ENCODE data around the gene ZNF516. TPM values are rescaled to one million over a fixed set of nuclear protein-coding genes. Genes with fewer than 3 reads are reported as not detected.

The ZNF516 gene
- total RNA-seq, 1 experiment from 2014 or later: 22.6 TPM

DNA sequence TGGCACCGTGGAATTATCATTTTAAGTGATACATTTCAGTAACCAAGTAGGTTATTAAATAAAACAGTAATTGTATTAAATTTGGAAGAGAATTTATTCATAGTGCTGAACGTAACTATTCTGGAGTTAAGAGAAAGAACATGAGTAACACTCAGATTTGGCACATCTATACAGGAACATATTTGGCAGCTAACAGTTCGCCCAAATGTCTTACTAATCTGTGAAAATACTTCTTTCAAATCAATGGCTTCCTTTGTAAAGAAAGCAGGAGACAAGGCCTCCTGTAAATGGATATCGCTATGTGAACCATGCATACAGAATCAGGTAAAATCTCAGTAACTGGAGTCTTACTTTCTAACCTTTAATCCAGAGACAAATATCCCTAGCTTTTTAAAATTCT, 64.4 kb downstream of the ZNF516 start:
- no peak overlapping the region for H3K18ac ChIP-seq (ENCODE audit: insufficient read length, low read depth, low read length)
- H3K23me2 ChIP-seq (ENCODE audit: insufficient read length, low read depth, low read length, poor library complexity, severe bottlenecking): no peaks in the 10 kb centered on the region
- H3T11ph ChIP-seq (ENCODE audit: low read length): no peak overlapping the region
- no peak overlapping the region for H2BK120ac ChIP-seq (ENCODE audit: low read depth, low read length, poor library complexity, severe bottlenecking)
- peaks cover 0 to 16% (median 3%) of the 10 kb centered on the region in 3 experiments; a peak in 4 of 7 replicates for H3K36me3 Mint-ChIP-seq (ENCODE audit: insufficient read depth in 1 of 3, low read depth in 3 of 3)
- H4K5ac ChIP-seq (ENCODE audit: insufficient read length, low read depth, low read length): no peak overlapping the region
- H4K91ac ChIP-seq (ENCODE audit: insufficient read length, low read depth, low read length): no peak overlapping the region
- no peak overlapping the region for H2BK15ac ChIP-seq (ENCODE audit: low read depth, low read length)
- no peak overlapping the region for H2BK20ac ChIP-seq (ENCODE audit: low read depth, low read length, poor library complexity, severe bottlenecking)
- H3K27me3 ChIP-seq (ENCODE audit: insufficient read depth, low read length): no peaks in the 10 kb centered on the region
- H2AFZ ChIP-seq (ENCODE audit: low read length): no peak overlapping the region
- peaks cover 21 to 26% of the 10 kb centered on the region in 2 experiments for H3K4me1 Mint-ChIP-seq
- H3K27ac Mint-ChIP-seq: no peak overlapping the region
- no peak overlapping the region for H3K9ac ChIP-seq (ENCODE audit: extremely low read depth, insufficient read length, low read length)
- no peaks in the 10 kb centered on the region for H4K20me1 ChIP-seq (ENCODE audit: control insufficient read depth, insufficient read depth, insufficient read length)
- H2AK5ac ChIP-seq (ENCODE audit: insufficient read length, low read length): no peak overlapping the region
- no peak overlapping the region for H3K56ac ChIP-seq (ENCODE audit: insufficient read length, low read depth, low read length)
- no peaks in the 10 kb centered on the region for H3K79me1 ChIP-seq (ENCODE audit: insufficient read depth, low read depth, low read length, poor library complexity, severe bottlenecking)
- no peaks in the 10 kb centered on the region for H3K79me2 ChIP-seq (ENCODE audit: insufficient read depth, low read length)
- no peak overlapping the region for H3K14ac ChIP-seq (ENCODE audit: insufficient read depth, low read length)
- no peak for DNase-seq
- no peak overlapping the region for H3K23ac ChIP-seq (ENCODE audit: insufficient read length, low read depth, low read length)
- no peak for TF ChIP-seq CTCF (conservative IDR thresholded peaks at IDR 0.05)
- no peak overlapping the region for H3K4me3 Mint-ChIP-seq
- H4K8ac ChIP-seq (replicated peaks; ENCODE audit: insufficient read length, low read depth, low read length): no peak overlapping the region
- no peak overlapping the region for H3K4ac ChIP-seq (ENCODE audit: low read depth, low read length)
- H3K4me1 ChIP-seq (ENCODE audit: insufficient read depth, low read length): peaks cover 4% of the 10 kb centered on the region; the same call in 1 of the 2 replicates
- no peaks in the 10 kb centered on the region for H3K9me3 Mint-ChIP-seq
- H3K4me2 ChIP-seq (ENCODE audit: insufficient read depth, insufficient read length, low read length): no peak overlapping the region
- no peak overlapping the region for H2BK5ac ChIP-seq (ENCODE audit: insufficient read length, low read length)
- no peak overlapping the region for H3K27ac ChIP-seq (ENCODE audit: insufficient read length, low read depth, low read length)
- no peak overlapping the region for H2BK12ac ChIP-seq (ENCODE audit: insufficient read length, low read depth, low read length)
- no peaks in the 10 kb centered on the region for H3K9me3 ChIP-seq (ENCODE audit: control insufficient read depth, low read depth, low read length)
- no CpG with 5 or more reads among the region's 4 CpGs for WGBS (ENCODE audit: extremely low coverage, insufficient read length, low lambda C conversion rate)
- H3K27me3 Mint-ChIP-seq (ENCODE audit: low read depth): no peaks in the 10 kb centered on the region

Measured in H9 (cell line).